NCI-H524 treated with DMSO at 0.1 percent for 48 hours (cell line): ENCODE measurements around the gene SCN9A.
"Not testable (repeated sequence)": the region's sequence is repeated elsewhere in the genome, so short reads cannot be mapped to it uniquely, and the experiment has no call there.

Source experiments
- DNase-seq: peaks from one replicate; lab custom pipeline; 2025; lab: John Stamatoyannopoulos, UW

SCN9A gene

DNA sequence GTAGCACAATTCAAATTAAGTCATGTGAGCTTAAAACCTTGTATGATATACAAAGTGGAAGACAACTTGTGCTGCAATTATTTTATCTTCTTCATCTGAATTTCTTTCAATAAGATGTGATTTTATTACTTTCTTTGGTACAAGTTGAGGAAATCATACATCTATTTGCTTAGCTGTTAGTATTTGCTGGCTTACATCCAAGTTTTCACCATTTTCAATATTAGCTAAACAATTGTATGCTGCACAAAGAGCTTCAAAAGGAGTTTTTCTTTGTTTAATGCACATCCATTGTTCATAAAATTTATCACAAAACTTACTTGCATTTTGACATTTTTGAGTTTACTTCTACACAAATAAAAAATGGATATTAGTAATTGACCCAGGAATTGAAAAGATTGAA lies 40.9 kb downstream of the SCN9A start:
- no peak for DNase-seq

GRCh38 chr2:166333801-166334200 lies 41.9 kb downstream of the SCN9A start:
- no peak for DNase-seq

DNA sequence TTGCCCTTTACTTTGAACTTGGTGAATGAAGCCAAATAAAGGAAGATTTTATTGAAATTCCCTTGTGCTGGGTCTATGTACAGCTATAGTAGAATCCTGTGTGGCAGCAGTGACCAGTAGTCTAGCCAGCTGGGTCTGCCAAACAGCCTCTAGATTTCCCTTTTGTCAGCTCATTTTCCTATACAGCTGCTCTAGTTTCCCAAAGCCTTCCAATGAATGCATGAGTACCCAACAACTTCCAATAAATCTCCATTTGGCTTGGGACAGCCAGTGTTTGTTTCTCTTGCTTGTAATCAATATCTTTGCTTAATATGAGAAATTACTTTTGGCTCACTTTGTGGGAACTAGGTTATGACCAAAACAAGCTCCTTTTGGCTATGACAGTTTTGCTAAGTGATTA lies 43.6 kb downstream of the SCN9A start:
- DNase-seq = no peak

- no peak for DNase-seq
These were observed 44.3 kb downstream of the SCN9A start for GRCh38 chr2:166331468-166331867.

DNA sequence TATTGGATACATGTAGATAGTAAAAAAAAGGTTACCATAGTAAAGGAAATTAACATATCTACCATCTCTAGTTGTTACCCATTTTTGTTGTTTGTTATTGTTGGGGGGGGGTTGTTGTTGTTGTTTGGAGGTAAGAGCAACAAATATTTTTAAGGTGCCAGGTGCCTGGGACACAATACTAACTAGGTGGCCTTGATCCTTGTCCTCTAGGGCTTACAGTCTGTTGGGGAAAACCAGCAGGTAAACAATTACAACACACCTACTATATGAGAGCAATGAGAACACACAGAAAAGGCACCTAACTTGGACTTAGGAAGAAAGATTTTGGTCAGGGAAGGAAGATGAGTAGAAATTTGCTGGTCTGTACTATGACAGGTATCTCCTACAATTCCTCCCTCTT lies 46.3 kb downstream of the SCN9A start:
- no peak for DNase-seq

DNA sequence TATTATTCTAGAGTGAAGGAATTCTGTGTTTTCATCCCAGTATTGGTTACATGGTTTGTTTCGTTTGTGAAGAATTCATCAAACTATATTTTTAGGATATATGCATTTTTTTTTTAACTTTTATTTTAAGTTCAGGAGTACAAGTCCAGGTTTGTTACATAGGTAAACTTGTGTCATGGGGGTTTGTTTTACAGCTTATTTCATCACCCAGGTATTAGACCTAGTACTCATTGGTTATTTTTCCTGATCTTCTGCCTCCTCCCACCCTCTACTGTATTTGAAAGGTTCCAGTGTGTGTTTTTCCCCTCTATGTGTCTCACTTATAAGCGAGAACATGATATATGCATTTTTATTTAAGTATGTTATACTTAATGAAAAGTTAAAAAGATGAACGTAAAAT lies 47.6 kb downstream of the SCN9A start:
- DNase-seq = no peak

- no peak for DNase-seq
These were observed 54.7 kb downstream of the SCN9A start for GRCh38 chr2:166321076-166321475.

DNA sequence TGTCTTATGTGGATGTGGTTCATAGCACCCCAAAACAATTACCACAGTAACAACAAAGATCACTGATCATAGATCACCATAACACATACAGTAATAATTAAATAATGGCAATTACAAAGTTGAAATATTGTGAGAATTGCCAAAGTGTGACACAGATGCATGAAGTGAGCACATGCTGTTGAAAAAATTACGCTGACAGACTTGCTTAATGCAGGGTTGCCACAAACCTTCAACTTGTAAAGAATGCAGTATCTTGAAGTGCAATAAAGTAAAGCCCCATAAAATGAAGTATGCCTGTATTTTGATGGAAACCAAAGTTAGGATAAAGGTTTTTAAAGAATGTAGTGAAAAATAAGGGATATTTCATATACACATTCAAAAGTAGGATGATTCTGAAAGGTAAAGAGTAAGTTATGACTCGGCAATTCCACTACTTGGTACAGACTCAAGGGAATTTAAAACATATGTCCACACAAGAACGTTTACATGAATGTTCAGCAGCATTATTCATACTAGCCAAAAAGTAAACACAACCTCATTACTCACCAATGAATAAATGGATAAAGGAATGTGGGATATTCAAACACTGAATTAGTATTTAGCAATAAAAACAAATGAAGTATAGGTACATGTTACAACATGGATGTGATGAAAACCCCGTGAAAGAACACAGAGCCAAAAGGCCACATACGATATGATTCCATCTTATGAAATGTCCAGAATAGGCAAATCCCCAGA lies 61.6 kb downstream of the SCN9A start:
- no peak for DNase-seq

- DNase-seq = not testable (repeated sequence)
These were observed 62.9 kb downstream of the SCN9A start for GRCh38 chr2:166312863-166313262.

DNA sequence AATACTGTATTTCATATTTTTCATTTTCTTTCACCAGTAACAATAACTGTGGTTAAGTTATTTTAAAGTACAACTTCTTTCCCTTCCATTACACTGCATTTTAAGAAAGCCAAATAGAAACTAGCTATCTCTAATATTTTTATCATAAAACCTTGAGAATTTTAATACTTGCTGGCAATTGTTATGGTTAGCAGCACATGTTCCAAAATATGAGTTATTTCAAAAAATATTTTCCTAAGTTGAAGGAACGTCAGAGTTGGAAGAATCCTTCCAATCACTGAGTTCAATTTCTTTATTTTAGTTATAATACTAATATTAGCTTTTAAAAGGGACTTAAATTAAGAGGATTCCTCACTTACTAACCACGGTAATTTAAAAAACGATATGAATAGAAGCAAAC lies 68.4 kb downstream of the SCN9A start:
- no peak for DNase-seq

DNA sequence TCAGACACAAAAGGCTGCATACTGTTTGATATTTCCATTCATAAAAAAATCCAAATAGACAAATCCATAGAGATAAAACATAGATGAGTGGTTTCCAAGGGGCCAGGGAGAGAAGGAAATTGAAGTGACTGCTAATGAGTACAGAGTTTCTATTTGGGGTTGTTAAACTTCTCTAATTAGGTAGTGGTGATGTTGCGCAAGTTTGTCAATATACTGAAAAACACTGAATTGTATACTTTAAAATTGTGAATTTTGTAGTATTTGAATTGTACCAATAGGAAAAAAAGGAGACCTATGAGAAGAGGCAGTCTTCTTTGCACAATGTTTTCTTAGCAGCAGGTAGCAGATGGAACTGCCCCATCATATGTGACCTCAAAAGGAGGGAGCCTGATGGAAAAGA lies 71.1 kb downstream of the SCN9A start:
- no peak for DNase-seq

DNA sequence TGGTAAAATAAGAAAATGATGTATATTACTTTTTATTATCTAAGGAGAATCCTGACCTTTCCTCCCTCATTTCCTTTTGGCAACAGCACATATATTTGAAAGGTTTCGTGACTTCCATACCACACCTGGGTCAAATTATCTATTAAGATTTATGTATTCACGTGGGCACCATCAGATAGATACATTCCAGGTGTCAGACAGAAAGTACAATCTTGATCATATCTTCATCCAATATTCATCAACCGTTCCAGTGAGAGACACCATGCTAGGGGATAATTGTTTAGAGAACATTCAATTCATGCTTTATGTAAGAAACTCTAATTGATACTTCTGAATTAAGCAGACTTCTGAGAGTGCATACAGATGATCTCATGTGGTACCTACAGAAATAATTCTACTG lies 73.7 kb downstream of the SCN9A start:
- DNase-seq = no peak

DNA sequence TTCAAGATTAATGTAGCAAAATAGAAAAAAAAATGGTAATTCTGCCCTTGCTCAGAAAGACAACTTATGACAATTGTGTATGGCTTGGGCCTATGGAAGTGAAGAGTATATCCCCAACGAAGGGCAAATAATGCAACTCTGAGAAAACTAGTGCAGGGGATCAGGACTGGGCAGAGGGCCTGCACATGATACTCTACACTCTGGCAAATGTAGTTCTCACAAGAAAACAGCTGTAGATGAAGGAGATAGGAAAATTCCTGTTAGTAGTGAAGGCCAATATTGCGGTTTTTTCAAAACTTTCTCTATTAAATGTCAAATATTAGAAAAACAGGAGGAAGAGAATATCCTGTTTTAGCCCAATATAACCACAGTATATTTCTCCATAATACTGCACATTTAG lies 77.8 kb downstream of the SCN9A start:
- DNase-seq = no peak

- no peak for DNase-seq
These were observed 81.8 kb downstream of the SCN9A start for GRCh38 chr2:166293984-166294383.

GRCh38 chr2:166285215-166285614 lies 90.5 kb downstream of the SCN9A start:
- no peak for DNase-seq

DNA sequence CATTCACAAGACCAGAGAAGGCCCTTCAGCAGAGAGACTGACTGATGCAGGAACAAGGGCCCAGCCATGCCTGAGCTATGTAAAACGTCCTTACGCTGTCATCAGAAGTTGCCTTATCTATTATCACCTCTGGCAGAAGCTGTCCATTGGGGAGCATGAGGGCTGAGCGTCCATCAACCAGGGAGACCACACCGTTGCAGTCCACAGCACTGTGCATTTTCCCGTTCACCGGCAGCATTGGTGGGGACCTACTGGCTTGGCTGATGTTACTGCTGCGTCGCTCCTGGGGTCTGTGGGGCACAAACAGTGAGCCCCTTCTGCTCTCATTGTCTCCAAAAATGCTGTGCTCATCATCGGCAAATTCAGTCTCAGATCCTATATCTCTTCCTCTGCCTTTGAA lies 91.4 kb downstream of the SCN9A start:
- no peak for DNase-seq

- no peak for DNase-seq
These were observed 93.6 kb downstream of the SCN9A start for GRCh38 chr2:166282154-166282553.

DNA sequence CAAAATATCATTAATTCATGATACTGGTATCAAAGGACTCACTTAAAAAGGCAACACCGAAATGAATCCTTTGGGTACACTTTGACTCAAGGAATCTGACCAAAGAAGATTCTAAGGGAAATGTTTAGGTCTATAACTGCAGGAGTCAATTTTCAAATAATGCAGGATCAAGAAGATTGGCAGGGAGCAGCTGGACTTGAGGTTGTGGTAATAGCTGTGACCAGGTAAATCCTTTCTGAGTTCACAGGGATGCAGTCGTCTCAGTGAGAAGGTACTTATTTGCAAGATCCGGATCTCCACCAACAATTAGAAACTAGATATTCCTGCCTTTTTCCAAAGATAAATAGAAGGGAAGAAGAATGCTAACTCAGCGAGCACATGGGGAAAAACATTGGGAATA lies 96.9 kb downstream of the SCN9A start:
- DNase-seq = no peak

DNA sequence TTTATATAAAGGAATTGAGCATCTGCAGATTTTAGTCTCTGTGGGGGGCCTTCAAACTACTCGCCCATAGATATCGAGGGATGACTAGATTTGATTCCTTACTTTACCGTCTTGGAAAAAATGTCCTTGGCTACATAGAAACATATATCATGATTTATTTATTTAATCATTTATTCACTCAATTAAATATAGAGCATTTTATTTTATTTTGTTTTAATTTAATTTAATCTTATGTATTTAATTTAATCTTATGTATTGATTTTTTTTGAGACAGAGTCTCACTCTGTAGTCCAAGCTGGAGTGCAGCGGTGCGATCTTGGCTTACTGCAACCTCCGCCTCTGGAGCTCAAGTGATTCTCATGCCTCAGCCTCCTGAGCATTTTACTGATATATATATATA lies 105.4 kb downstream of the SCN9A start:
- no peak for DNase-seq

GRCh38 chr2:166269322-166269721 lies 106.4 kb downstream of the SCN9A start:
- DNase-seq = no peak

- DNase-seq = no peak
These were observed 117.9 kb downstream of the SCN9A start for GRCh38 chr2:166257859-166258258.

DNA sequence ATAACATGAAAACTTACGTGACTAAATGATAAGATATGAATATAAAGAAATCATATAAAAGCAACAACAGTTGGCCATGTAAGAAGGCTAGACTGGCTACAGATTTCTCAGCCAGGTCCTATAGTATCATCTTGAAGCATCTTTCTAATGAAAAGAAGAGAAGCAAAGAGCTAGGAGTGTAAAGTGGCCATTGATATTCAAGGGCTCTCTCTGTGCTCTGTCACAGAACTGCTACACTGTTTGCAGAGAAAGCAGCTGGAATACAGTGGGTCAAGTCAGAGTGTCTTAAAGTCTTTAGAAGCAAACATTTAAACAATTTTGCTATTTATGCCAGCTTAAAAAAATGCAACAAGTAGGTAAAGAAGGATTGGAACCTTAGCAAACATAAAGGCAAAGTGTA lies 118.8 kb downstream of the SCN9A start:
- DNase-seq = no peak

DNA sequence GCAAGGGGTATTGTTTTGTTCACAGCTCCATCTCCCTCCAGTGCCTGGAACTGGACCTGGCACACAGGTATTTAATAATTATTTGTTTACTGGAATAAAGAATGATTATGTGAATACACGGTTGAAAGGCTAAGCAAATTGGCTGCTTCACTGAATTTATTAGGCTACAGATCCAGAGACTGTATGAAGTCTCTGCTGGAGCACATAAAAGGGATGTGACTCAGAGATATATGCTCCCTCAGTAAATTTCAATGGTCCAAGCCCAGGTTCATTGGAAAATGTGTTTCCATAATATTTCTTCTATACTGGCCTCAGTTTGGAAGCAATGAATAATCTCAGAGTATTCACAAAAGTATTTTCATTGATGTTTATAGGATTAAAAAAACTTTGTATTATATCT lies 126.4 kb downstream of the SCN9A start:
- DNase-seq = no peak

DNA sequence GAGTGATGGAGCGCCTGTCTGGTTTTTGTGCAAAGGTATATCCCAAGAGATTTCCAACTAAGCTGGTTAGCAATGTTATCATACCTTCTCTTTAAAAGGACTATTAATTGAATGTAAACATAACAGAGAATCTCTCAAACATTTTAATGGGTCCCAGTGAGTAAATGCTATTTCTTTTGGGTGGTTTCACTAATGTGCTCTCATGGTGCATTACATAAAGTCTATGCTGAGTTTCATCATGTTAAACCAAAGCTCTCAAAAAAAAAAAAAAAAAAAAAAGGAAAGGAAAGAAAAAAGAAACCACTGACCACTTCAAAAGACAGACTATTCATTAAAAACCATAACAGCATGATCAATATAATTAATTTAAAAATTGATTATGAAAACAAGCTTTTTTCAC lies 128.8 kb downstream of the SCN9A start:
- DNase-seq = no peak

GRCh38 chr2:166242309-166242708 lies 133.4 kb downstream of the SCN9A start:
- DNase-seq = no peak
